Heart left ventricle (tissue), 13 donors: ENCODE measurements around the gene PMP22.

Experiments
- CTCF ChIP-seq, 12 donors: fragments of 200-600 bp; sonication (generic) in 4 of 12; IDR thresholded peaks; one replicate each; pipeline versions ENCODE4 v1.5.0 to v1.8.0; 2018 to 2022; ENCODE audit warnings: antibody characterized with exemption in 12 of 12, mild to moderate bottlenecking in 5 of 12
- POLR2A ChIP-seq, 2 donors: fragments of 450-650 bp; IDR thresholded peaks; one replicate each; pipeline ENCODE4 v1.6.1; 2017; ENCODE audit warnings: antibody characterized with exemption in 2 of 2, mild to moderate bottlenecking in 2 of 2, moderate library complexity in 2 of 2
- donor health status: ischemic (EF 13 %, LVEDD 7.1; RV severe dilation, severe dysfunction).
- donor health status: DM: no; HTN: yes; CAD: no.
- donor health status: DM: no; HTN: no; CAD: no.
- donor health status: ischemic (EF 25% LVEDD 6.9; RV normal size, moderate dysfunction).
- donor health status: ischemic (EF 25% LVEDD 5.7; RV mildly dilated, moderate dysfunction).
- donor health status: ischemic (EF 35%, LVEDD 5.7; RV mildly dilated, moderate dysfunction).
- donor health status: nonischemic (EF 11% LVEDD 7.7; RV severe dilation, severe dysfunction).
- donor health status: DM: yes; HTN: yes; CAD: no.
- donor health status: PGD.
- donor health status: ischemic (EF 29% LVEDD 5.4; RV normal size, mild dysfunction).
- donor health status: nonischemic (EF 23%, LVEDD 6.1; RV moderate dilation, normal function).

DNA sequence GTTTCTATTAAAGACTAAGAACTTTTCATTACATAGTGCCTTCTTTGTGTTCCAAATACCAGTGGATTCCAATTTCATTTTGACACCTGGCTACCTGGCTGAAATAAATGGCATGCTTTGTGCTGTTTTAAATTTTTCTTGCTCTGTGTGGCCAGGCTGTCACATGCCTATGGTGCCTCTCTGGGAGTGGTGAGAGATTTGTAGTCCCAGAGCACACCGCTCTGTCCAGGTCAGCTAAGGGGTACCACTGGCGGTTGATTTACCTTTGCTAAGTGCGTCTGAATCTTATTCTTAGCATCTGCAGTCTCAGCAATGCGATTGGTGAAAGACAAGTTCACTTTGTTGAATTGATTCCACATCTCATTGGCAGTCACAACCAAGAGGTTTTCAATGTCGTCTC is 46.9 kb upstream of the PMP22 start:
- TF ChIP-seq POLR2A (IDR thresholded peaks at IDR 0.05) (no peak), CTCF (IDR thresholded peaks at IDR 0.05) (no peak)
